Stimulated activated CD8-positive, alpha-beta memory T cell treated with anti-CD3 and anti-CD28 coated beads, Interleukin-7, amount 100 ng/mL, for 1 hour (primary cell): ENCODE results near the gene RAI14.

Experiments
- DNase-seq, 2 donors: peaks; one replicate each; pipeline ENCODE4 v3.0.0-alpha.2; 2020; ENCODE audit warnings: low read depth in 2 of 2

Gene RAI14

GRCh38 chr5:34656001-34656699 lies at the start of gene RAI14:
Gene RAI14 (plus strand): TSS chr5:34656328. CDS start chr5:34686920, 30,592 bp downstream.
- DNase-seq = no peak

- DNase-seq = no peak
Measured at GRCh38 chr5:34608368-34608767, 47.8 kb upstream of the RAI14 start.

GRCh38 chr5:34608859-34609648 lies 47.1 kb upstream of the RAI14 start:
- no peak for DNase-seq

- DNase-seq = no peak
Measured at GRCh38 chr5:34609951-34610441, 46.1 kb upstream of the RAI14 start.

GRCh38 chr5:34610546-34610945 lies 45.6 kb upstream of the RAI14 start:
- no peak for DNase-seq

GRCh38 chr5:34611464-34612415 lies 44.4 kb upstream of the RAI14 start:
- DNase-seq = no peak

- DNase-seq = no peak
Measured at GRCh38 chr5:34616651-34617050, 39.5 kb upstream of the RAI14 start.

GRCh38 chr5:34618371-34619065 lies 37.6 kb upstream of the RAI14 start:
- DNase-seq = no peak

- DNase-seq = no peak
Measured at GRCh38 chr5:34620185-34620584, 35.9 kb upstream of the RAI14 start.

- no peak for DNase-seq
Measured at GRCh38 chr5:34621277-34622097, 34.6 kb upstream of the RAI14 start.

GRCh38 chr5:34622098-34622400 lies 34.1 kb upstream of the RAI14 start:
- no peak for DNase-seq

GRCh38 chr5:34624691-34625090 lies 31.4 kb upstream of the RAI14 start:
- no peak for DNase-seq

- no peak for DNase-seq
Measured at GRCh38 chr5:34625246-34625645, 30.9 kb upstream of the RAI14 start.

GRCh38 chr5:34626036-34626435 lies 30.1 kb upstream of the RAI14 start:
- DNase-seq = no peak

GRCh38 chr5:34626751-34627150 lies 29.4 kb upstream of the RAI14 start:
- DNase-seq = no peak

GRCh38 chr5:34627794-34628193 lies 28.3 kb upstream of the RAI14 start:
- DNase-seq = no peak

GRCh38 chr5:34628373-34628772 lies 27.8 kb upstream of the RAI14 start:
- DNase-seq = no peak

- DNase-seq = no peak
Measured at GRCh38 chr5:34630596-34630995, 25.5 kb upstream of the RAI14 start.

- DNase-seq = no peak
Measured at GRCh38 chr5:34632807-34633422, 23.2 kb upstream of the RAI14 start.
